ENCODE results near the gene UCK2.

DNA sequence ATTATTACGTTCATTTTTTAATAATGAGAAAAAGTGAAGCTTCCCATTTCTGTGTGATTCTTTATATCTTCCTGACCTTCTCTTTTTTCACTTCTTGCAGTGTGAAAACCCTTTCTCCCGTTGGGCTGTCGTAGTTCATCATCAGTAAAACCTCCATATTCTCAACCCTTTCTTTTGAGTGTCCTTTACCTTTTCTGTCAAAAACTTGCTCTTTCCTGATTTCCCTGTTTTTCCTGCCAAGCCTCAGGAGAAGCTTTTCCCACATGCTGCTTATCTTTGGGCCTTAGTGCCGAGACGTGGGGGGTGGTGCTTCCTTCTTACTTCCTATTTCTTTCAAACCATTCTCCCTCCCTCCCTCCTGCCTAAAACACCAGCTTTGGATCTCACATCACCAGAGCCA is 46.1 kb downstream of the UCK2 start:
- TF ChIP-seq POLR2AphosphoS5 (IDR thresholded peaks at IDR 0.05; ENCODE audit: insufficient read depth in 1 of 2, low read depth in 1 of 2) = no peak
- TF ChIP-seq, protein P1, sequence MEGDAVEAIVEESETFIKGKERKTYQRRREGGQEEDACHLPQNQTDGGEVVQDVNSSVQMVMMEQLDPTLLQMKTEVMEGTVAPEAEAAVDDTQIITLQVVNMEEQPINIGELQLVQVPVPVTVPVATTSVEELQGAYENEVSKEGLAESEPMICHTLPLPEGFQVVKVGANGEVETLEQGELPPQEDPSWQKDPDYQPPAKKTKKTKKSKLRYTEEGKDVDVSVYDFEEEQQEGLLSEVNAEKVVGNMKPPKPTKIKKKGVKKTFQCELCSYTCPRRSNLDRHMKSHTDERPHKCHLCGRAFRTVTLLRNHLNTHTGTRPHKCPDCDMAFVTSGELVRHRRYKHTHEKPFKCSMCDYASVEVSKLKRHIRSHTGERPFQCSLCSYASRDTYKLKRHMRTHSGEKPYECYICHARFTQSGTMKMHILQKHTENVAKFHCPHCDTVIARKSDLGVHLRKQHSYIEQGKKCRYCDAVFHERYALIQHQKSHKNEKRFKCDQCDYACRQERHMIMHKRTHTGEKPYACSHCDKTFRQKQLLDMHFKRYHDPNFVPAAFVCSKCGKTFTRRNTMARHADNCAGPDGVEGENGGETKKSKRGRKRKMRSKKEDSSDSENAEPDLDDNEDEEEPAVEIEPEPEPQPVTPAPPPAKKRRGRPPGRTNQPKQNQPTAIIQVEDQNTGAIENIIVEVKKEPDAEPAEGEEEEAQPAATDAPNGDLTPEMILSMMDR (IDR thresholded peaks at IDR 0.05) = no peak
